Cardiac muscle cell (in vitro differentiated cells and primary cell): ENCODE data around the gene PTPRT. TPM values are rescaled to one million over a fixed set of nuclear protein-coding genes. Genes with fewer than 3 reads are reported as not detected.

Experiments used
- DNase-seq, 2 donors: peaks; one replicate each; pipeline versions ENCODE4 v3.0.0 to v3.0.0-alpha.2; 2010 to 2017; ENCODE audit warnings: low read depth in 1 of 2, low spot score in 1 of 2
- H3K27ac ChIP-seq: fragments of 200-600 bp; sonication (generic); 2 replicates; pipeline ENCODE4 v1.5.1; 2016
- H3K27me3 ChIP-seq: fragments of 200-600 bp; sonication (generic); 2 replicates; pipeline ENCODE4 v1.6.0; 2016; ENCODE audit warnings: control low read depth
- H3K36me3 ChIP-seq: fragments of 200-600 bp; sonication (generic); 2 replicates; pipeline ENCODE4 v1.5.1; 2016; ENCODE audit warnings: control low read depth
- H3K4me1 ChIP-seq: fragments of 200-600 bp; sonication (generic); 2 replicates; pipeline ENCODE4 v1.8.1; 2017; ENCODE audit warnings: low read depth, mild to moderate bottlenecking, mixed run types
- H3K4me3 ChIP-seq: fragments of 200-600 bp; sonication (generic); 2 replicates; pipeline ENCODE4 v1.5.1; 2016; ENCODE audit warnings: mild to moderate bottlenecking
- H3K9me3 ChIP-seq: fragments of 200-600 bp; sonication (generic); 2 replicates; pipeline ENCODE4 v1.5.1; 2017; ENCODE audit warnings: low read depth, mild to moderate bottlenecking, control low read depth
- CTCF ChIP-seq: IDR thresholded peaks from 2 replicates; pipeline ENCODE4 v1.5.1; 2012; ENCODE audit warnings: low read depth, mild to moderate bottlenecking, low read length
- polyA plus RNA-seq: library from polyadenylated mRNA; unstranded; fragments of >200 nt; fragmentation: Nextera tagmentation; extraction: Ambion mirVana; gene quantifications from 2 replicates; pipeline ENCODE4 v1.2.1, GENCODE V29; 2016
- total RNA-seq: library from RNA; depleted of rRNA; stranded (reverse); fragments of >200 nt; gene quantifications from 2 replicates; pipeline ENCODE4 v1.2.3, GENCODE V29; 2016

The PTPRT gene
- total and polyA plus RNA-seq, 2 experiments from 2014 or later, result 0.30 to 1.4 TPM

DNA sequence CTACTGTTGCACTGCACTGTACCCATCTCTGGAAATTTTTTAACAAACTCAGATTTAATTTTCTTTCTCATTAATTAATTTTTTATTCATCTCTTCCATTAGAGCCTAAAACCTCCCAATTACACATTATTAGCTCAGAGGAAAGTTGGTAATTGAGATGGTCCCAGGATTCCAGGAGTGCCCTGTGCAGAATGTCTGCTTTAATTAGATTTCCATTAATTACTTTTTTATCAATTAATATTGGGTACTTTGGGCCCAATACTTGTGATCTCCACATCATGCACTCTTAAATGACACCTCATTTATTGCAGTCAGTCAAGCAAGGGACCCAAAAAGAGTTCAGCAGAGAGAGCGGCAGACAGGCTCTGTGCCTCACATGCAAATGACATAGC is 232.0 kb downstream of the PTPRT start:
- no peaks in the 10 kb centered on the region for H3K27me3 ChIP-seq
- H3K9me3 ChIP-seq, result no peaks in the 10 kb centered on the region
- no peaks in the 10 kb centered on the region for H3K36me3 ChIP-seq
- H3K27ac ChIP-seq, result no peak overlapping the region
- no peaks in the 10 kb centered on the region for H3K4me1 ChIP-seq
- H3K4me3 ChIP-seq, result no peak overlapping the region
- TF ChIP-seq CTCF, result no peak
- no peak for DNase-seq

- no peaks in the 10 kb centered on the region for H3K4me1 ChIP-seq
- no peaks in the 10 kb centered on the region for H3K36me3 ChIP-seq
- DNase-seq, result no peak
- H3K27ac ChIP-seq, result no peak overlapping the region
- H3K27me3 ChIP-seq, result no peaks in the 10 kb centered on the region
- H3K9me3 ChIP-seq, result no peaks in the 10 kb centered on the region
- no peak overlapping the region for H3K4me3 ChIP-seq
- TF ChIP-seq CTCF, result no peak
Measured at GRCh38 chr20:42957018-42957703, 232.5 kb downstream of the PTPRT start.

GRCh38 chr20:42955713-42956112 is 234.0 kb downstream of the PTPRT start:
- no peaks in the 10 kb centered on the region for H3K9me3 ChIP-seq
- H3K4me3 ChIP-seq, result no peak overlapping the region
- H3K36me3 ChIP-seq, result no peaks in the 10 kb centered on the region
- TF ChIP-seq CTCF, result no peak
- H3K27ac ChIP-seq, result no peak overlapping the region
- DNase-seq, result no peak
- H3K27me3 ChIP-seq, result no peaks in the 10 kb centered on the region
- H3K4me1 ChIP-seq, result no peaks in the 10 kb centered on the region

- Histone ChIP-seq H3K27ac (no peak overlapping the region), H3K36me3 (no peaks in the 10 kb centered on the region)
Measured at GRCh38 chr20:42954951-42955350, 234.8 kb downstream of the PTPRT start.

GRCh38 chr20:42949950-42950349 is 239.8 kb downstream of the PTPRT start:
- Histone ChIP-seq H3K4me3 (no peak overlapping the region), H3K4me1 (peaks cover 15% of the 10 kb centered on the region), H3K27ac (no peak overlapping the region), H3K36me3 (no peaks in the 10 kb centered on the region), H3K27me3 (no peaks in the 10 kb centered on the region), H3K9me3 (no peaks in the 10 kb centered on the region)
- no peak for TF ChIP-seq CTCF
- no peak for DNase-seq

More at GRCh38 chr20:42954951-42955350, 234.8 kb downstream of the PTPRT start:
- Histone ChIP-seq H3K27me3 (no peaks in the 10 kb centered on the region), H3K9me3 (no peaks in the 10 kb centered on the region), H3K4me1 (no peaks in the 10 kb centered on the region), H3K4me3 (no peak overlapping the region)
- no peak for TF ChIP-seq CTCF
- no peak for DNase-seq
